ENCODE results near the gene LEAP2.

LEAP2 gene

GRCh38 chr5:132856011-132856410 is 17.5 kb upstream of the LEAP2 start:
- H3K4me2 ChIP-seq (ENCODE audit: low read length), result no peak overlapping the region
- peaks cover 3% of the 10 kb centered on the region for H3K4me1 ChIP-seq
- no peaks in the 10 kb centered on the region for H3K9me3 ChIP-seq (ENCODE audit: control insufficient read depth, low read length)
- H3K79me2 ChIP-seq, result no peaks in the 10 kb centered on the region
- H3K27ac ChIP-seq, result no peak overlapping the region
- no peaks in the 10 kb centered on the region for H3K27me3 ChIP-seq (ENCODE audit: control insufficient read depth, insufficient read depth, low read length)
- no peak overlapping the region for H2AFZ ChIP-seq
- no peak overlapping the region for H3K9ac ChIP-seq
- H3K4me3 ChIP-seq (ENCODE audit: low read depth, low read length), result no peak overlapping the region
- no peak for TF ChIP-seq CTCF (IDR thresholded peaks at IDR 0.05)
- no peaks in the 10 kb centered on the region for H3K36me3 ChIP-seq (ENCODE audit: control insufficient read depth, insufficient read depth, low read length)

DNA sequence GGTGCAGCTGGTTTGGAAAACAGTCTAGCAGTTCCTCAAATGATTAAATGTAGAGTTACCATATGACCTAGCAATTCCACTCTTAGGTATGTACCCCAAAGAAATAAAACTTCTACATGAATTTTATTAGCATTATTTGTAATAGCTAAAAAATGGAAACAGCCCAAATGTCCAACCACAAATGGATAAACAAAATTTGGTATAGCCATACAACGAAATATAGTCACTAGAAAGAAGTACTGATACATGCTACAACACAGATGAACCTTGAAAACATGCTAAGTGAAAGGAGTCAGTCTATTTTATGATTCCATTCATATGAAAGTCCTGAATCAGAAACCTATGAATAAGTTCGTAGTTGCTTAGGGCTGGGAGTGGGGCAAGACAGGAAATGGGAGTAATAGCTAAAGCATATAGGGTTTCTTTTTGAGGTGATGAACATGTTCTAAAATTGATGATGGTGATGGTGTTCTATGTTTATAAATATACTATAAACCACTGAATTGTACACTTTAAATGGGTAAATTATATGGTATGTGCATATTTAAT is 13.5 kb upstream of the LEAP2 start:
- Histone ChIP-seq H3K79me2 (no peaks in the 10 kb centered on the region), H3K9ac (no peak overlapping the region), H3K36me3 (ENCODE audit: control insufficient read depth, insufficient read depth, low read length) (no peaks in the 10 kb centered on the region), H3K4me3 (ENCODE audit: low read depth, low read length) (no peak overlapping the region), H2AFZ (no peak overlapping the region), H3K9me3 (ENCODE audit: control insufficient read depth, low read length) (no peaks in the 10 kb centered on the region), H3K27me3 (ENCODE audit: control insufficient read depth, insufficient read depth, low read length) (no peaks in the 10 kb centered on the region), H3K4me2 (ENCODE audit: low read length) (no peak overlapping the region), H3K4me1 (no peaks in the 10 kb centered on the region), H3K27ac (no peak overlapping the region)
- no peak for TF ChIP-seq CTCF (IDR thresholded peaks at IDR 0.05)

GRCh38 chr5:132860742-132861141 is 12.7 kb upstream of the LEAP2 start:
- Histone ChIP-seq H3K9me3 (ENCODE audit: control insufficient read depth, low read length) (no peaks in the 10 kb centered on the region), H3K4me3 (ENCODE audit: low read depth, low read length) (no peak overlapping the region), H3K9ac (no peak overlapping the region), H3K79me2 (no peaks in the 10 kb centered on the region), H3K36me3 (ENCODE audit: control insufficient read depth, insufficient read depth, low read length) (no peaks in the 10 kb centered on the region), H3K27me3 (ENCODE audit: control insufficient read depth, insufficient read depth, low read length) (no peaks in the 10 kb centered on the region), H2AFZ (no peak overlapping the region), H3K4me2 (ENCODE audit: low read length) (no peak overlapping the region), H3K27ac (no peak overlapping the region), H3K4me1 (peaks cover 3% of the 10 kb centered on the region)
- no peak for TF ChIP-seq CTCF (IDR thresholded peaks at IDR 0.05)

DNA sequence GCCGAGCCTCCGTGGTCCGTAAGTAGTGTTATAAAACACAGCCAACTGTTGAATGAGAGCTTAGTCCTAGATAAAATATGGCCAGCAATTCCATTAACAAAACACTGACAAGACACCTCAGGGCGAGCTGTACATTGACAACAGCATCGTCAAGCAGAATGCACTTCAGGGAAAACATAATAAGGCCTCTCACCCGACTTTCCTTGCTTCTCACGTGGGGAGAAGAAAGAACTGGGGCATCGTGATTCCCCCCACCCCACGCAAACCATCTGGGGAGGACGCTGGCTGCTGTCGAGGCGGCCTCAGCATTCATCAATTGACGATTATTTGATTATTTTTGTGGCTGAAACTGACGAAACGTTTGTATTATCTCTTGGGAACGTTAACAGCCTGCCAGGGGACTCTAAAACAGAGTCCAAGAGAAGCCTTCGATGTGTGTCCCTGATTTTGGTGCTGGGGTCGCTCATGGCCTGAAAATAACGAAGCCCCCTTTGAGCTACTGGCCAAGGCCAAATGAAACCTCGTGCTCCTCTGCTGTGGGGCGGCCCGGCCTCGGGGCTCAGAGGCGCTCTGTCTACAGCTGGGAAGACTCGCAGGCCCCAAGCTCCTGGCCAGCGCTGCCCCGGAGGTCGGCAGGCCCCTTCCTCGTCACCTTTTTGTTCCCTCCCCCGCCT is 7.7 kb upstream of the LEAP2 start:
- H3K79me2 ChIP-seq, result no peaks in the 10 kb centered on the region
- no peaks in the 10 kb centered on the region for H3K27me3 ChIP-seq (ENCODE audit: control insufficient read depth, insufficient read depth, low read length)
- peak overlapping the region; percentile 100 for H2AFZ ChIP-seq
- peak overlapping the region; percentile 90 for H3K27ac ChIP-seq
- peak overlapping the region; percentile 83 for H3K4me2 ChIP-seq (ENCODE audit: low read length)
- no peak for TF ChIP-seq CTCF (IDR thresholded peaks at IDR 0.05)
- peak overlapping the region; percentile 98 for H3K4me3 ChIP-seq (ENCODE audit: low read depth, low read length)
- H3K36me3 ChIP-seq (ENCODE audit: control insufficient read depth, insufficient read depth, low read length), result no peaks in the 10 kb centered on the region
- no peaks in the 10 kb centered on the region for H3K9me3 ChIP-seq (ENCODE audit: control insufficient read depth, low read length)
- peaks cover 7% of the 10 kb centered on the region for H3K4me1 ChIP-seq
- peak overlapping the region; percentile 56 for H3K9ac ChIP-seq

Measured in parathyroid adenoma (tissue), 2 donors.